ENCODE data around the gene MAP3K5.
"Not testable (repeated sequence)": the region's sequence is repeated elsewhere in the genome, so short reads cannot be mapped to it uniquely, and the experiment has no call there.

MAP3K5 gene

GRCh38 chr6:136772685-136773472 is 19.4 kb downstream of the MAP3K5 start:
- no peak for DNase-seq (ENCODE audit: low read depth)

DNA sequence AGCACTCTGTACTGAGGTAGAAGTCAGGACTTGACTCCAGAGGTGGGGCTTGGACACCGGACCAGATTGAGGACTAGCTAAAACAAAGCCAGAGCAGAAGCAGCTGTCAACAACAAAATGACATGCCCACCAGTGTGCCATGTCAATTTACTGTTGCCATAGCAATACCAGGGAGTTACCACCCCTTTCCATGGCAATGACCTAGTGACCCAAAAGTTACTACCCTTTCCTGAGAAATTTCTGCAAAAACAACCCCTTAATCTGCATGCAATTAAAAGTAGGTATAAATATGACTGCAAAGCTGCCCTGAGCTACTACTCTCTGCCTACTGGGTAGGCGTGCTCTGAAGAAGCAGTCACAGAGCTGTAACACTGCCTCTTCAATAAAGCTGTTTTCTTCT is 21.0 kb downstream of the MAP3K5 start:
- DNase-seq (ENCODE audit: low read depth), result no peak

GRCh38 chr6:136769759-136770158 is 22.5 kb downstream of the MAP3K5 start:
- DNase-seq (ENCODE audit: low read depth), result no peak

DNA sequence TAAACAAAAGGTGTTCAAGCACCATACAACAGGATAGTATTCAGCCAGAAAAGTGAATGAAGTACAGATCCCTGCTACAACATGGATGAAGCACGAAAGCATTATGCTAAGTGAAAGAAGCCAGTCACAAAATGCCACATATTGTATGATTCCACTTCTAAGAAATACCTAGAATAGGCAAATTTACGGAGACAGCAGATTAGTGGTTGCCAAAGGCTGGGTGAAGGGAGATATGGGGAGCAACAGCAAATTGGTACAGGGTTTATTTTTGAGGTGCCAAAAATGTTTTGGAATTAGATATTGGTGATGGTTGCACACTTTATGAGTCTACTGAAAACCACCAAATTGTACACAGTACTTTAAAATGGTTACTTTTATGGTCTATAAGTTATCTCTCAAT is 23.2 kb downstream of the MAP3K5 start:
- no peak for DNase-seq (ENCODE audit: low read depth)

DNA sequence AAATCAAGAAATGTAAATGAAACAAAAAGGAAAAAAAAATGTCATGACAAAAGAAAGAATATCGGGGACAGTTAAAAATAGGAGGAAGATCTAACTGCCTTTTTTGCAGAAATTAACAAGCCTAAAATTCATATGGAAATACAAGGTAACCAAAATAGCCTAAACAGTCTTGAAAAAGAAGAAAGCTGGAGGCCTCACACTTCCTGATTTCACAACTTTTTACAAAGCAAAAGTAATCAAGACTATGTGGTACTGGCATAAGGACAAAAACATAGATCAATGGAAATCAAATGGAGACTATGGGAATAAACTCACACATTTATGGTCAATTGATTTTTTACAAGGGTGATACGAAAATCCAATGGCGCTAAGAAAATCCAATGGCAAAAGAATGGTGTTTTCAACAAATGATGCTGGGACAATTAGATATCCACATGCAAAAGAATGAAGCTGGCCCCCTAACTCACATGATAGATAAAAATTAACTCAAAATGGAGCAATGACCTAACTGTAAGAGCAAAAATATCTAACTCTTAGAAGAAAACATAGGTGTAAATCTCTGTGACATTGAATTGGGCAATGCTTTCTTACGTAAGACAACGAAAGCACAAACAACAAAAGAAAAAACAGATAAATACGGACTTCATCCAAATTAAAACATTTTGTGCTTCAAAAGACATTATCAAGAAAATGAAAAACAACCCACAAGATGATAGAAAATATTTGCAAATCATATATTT is 24.5 kb downstream of the MAP3K5 start:
- DNase-seq (ENCODE audit: low read depth), result no peak

DNA sequence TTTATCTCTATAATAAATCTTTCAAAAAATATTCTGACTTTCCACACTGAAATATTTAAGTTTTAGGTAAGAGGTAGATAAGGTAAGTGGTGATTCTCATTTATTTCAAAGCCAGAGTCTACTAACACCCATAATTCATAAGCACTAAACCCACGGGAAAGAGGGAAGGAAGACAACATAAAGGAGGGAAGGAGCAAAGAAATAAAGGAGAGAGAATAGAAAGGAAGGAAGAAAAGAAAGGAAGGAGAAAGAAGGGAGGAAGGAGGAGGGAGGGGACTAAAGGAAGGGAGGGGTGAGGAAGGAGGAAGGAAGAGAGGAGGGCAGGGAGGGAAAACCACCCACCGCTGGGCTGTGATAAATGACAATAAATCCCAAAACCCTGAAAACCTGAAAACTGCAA is 25.2 kb downstream of the MAP3K5 start:
- no peak for DNase-seq (ENCODE audit: low read depth)

GRCh38 chr6:136766274-136766673 is 26.0 kb downstream of the MAP3K5 start:
- DNase-seq (ENCODE audit: low read depth), result no peak

DNA sequence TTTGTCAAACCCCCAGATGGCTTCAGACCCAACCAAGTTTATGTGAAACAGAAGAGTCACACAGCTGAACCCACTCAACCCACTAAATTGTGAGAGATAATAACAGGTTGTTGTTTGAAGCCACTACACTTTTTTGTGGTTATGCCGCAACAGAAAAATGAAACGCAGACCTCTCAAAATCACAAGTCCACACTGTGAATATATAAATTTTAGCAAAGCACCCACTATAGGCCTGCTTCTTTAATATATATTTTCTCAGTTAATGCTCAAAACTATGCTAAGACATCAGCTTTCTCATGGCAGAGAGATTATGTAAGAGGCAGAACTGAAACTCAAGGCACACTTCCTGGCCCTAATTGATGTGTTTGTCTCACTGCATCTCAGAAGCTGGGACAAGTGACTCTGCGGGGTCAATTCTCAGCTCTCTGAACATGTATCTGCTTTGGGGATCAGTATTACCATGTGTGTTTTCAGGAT is 27.7 kb downstream of the MAP3K5 start:
- DNase-seq (ENCODE audit: low read depth), result no peak

DNA sequence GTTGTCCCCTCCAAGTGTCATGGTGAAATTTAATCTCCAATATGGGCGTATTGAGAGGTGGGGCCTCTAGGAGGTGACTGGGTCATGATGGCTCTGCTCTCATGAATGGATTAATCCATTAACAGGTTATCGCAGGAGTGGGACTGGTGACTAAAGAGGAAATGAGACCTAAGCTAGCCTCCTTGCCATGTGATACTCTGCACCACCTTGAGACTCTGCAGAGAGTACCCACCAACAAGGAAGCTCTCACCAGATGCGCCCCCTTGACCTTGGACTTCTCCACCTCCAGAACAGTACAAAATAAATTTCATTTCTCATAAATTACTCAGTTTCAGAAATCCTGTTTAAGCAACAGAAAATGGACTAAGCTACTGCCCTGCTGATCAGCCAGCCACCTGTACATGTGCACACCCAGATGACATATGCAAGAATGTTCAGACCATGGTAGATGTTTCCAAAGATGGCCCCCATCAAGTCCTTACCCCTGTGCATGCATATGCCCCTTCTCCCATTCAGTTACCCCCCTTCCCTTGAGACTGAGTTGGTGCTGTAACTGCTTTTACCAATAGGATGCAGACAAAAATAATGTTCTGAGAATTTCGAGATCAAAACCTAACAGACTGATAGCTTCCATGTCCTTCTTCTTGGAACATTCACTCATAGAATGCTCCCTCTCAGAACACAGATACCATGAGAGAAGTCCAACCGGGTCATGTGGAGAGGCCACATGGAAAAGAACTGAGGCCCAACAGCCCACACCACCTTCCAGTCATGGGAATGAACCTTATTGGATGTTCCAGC is 28.4 kb downstream of the MAP3K5 start:
- DNase-seq (ENCODE audit: low read depth), result no peak

- no peak for DNase-seq (ENCODE audit: low read depth)
These were observed 29.0 kb downstream of the MAP3K5 start for GRCh38 chr6:136763255-136763654.

- no peak for DNase-seq (ENCODE audit: low read depth)
These were observed 30.0 kb downstream of the MAP3K5 start for GRCh38 chr6:136762022-136762975.

DNA sequence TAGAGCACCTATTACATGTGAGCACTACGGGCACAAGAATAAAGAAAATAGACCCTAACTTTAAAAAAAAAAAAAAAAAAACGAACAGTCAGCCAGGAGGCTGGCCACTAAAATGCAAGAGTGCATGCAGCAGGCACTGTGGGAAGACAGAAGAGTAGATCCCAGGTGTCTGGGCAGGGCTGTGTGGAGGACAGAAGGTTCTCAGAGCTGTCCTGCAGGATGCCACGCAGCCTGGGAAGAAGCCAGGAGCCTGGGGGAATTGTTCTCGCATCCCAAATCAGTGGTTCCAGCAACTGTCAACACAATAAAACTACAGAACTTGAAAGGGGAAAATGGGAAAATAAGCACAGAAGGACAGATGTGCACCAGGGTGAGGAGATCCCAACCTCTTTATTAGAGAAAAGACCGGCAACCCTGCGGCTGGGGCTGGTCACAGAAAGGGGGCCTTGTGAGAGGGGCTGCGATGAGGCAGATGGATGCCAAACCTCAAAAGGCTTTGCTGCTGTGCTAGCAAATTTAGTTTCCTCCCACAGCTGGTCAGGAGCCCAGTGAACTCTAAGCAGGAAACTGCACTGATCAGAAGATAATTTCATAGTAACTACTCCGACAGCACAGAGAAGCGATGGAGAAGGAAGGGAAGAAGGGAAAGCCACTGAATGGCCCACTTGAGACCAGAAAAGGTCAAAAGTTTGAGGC is 30.9 kb downstream of the MAP3K5 start:
- no peak for DNase-seq (ENCODE audit: low read depth)

DNA sequence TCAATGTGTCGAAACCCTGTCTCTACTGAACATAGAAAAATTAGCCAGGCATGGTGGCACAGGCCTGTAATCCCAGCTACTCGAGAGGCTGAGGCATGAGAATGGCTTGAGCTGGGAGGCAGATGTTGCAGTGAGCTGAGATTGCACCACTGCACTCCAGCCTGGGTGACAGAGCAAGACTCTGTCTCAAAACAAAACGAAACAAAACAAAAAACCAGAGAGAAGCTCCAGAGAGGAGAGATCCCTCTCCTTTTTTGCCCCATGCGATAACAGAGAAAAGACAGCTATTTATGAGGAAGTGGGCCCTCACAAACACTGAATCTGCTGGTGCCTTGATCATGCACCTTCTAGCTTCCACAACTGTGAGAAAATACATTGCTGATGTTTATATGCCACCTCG is 31.5 kb downstream of the MAP3K5 start:
- not testable (repeated sequence) for DNase-seq (ENCODE audit: low read depth)

DNA sequence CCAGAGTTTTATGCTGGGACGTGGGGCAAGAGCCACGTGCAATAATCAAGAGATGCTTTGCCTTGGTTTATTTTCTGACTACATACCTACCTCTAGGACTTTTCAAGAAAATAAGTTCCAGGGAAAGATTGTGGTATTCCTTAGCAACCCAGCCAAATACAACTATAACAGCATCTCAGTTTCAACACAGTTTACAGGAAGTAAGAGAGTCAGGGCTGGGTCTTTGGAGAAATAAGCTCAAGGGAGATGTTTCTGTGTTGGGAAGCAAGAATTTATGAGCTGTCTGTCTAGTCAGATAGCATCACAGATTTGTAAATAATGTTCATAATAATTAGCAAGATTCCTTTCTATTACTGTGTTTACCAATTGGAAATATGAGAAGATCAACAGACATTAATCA is 35.1 kb downstream of the MAP3K5 start:
- DNase-seq (ENCODE audit: low read depth), result no peak

- DNase-seq (ENCODE audit: low read depth), result no peak
These were observed 37.5 kb downstream of the MAP3K5 start for GRCh38 chr6:136754820-136755219.

GRCh38 chr6:136753624-136754023 is 38.7 kb downstream of the MAP3K5 start:
- peak; percentile 29 for DNase-seq (ENCODE audit: low read depth)

GRCh38 chr6:136752554-136752953 is 39.7 kb downstream of the MAP3K5 start:
- no peak for DNase-seq (ENCODE audit: low read depth)

- no peak for DNase-seq (ENCODE audit: low read depth)
These were observed 40.3 kb downstream of the MAP3K5 start for GRCh38 chr6:136751991-136752390.

DNA sequence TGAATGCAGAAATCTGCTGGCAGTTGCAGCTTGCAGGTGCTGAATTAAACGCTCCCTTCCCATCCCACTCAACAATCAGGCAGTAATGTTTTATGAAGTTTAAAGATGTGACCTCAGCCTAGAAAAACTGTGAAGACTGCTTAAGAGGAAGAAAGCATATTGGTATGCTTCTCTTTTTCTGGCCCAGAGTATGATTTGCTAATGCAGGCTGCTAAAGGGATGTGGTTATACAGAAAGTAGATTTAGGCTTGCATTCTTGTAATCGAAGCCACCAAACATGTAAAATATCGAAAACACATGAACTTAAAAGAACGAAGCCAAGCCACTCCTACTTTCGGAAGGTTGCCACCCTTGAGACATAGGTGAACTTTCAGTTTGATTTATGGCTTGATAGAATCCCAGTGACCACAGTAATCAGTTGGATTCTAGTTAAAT is 40.7 kb downstream of the MAP3K5 start:
- no peak for DNase-seq (ENCODE audit: low read depth)

GRCh38 chr6:136750696-136751521 is 41.4 kb downstream of the MAP3K5 start:
- DNase-seq (ENCODE audit: low read depth), result no peak
